Chondrocyte (in vitro differentiated cells): ENCODE measurements around the gene ULK4. TPM values are rescaled to one million over a fixed set of nuclear protein-coding genes. Genes with fewer than 3 reads are reported as not detected.

Experiments used
- DNase-seq: peaks from one replicate; pipeline ENCODE4 v3.0.0; 2021; ENCODE audit warnings: mixed read lengths, low spot score
- H3K27ac Mint-ChIP-seq: one replicate; pipeline ENCODE4 v1.8.0; 2021; ENCODE audit warnings: mild to moderate bottlenecking, moderate library complexity, mixed read lengths; ENCODE audit not compliant: unreplicated experiment
- H3K27me3 Mint-ChIP-seq: 2 replicates; pipeline ENCODE4 v1.8.0; 2021; ENCODE audit warnings: low read depth, mixed read lengths
- H3K36me3 Mint-ChIP-seq: 2 replicates; pipeline ENCODE4 v1.8.0; 2021; ENCODE audit warnings: low read depth, mixed read lengths
- H3K4me1 Mint-ChIP-seq: 2 replicates; pipeline ENCODE4 v1.8.0; 2021; ENCODE audit warnings: low read depth, mild to moderate bottlenecking, mixed read lengths
- H3K4me3 Mint-ChIP-seq: one replicate; pipeline ENCODE4 v1.8.0; 2021; ENCODE audit warnings: mild to moderate bottlenecking, moderate library complexity, mixed read lengths; ENCODE audit not compliant: unreplicated experiment
- H3K9me3 Mint-ChIP-seq: 2 replicates; pipeline ENCODE4 v1.8.0; 2021; ENCODE audit warnings: low read depth, mixed read lengths
- CTCF ChIP-seq: fragments of 200-600 bp; sonication (generic); IDR thresholded peaks from 2 replicates; pipeline ENCODE4 v1.5.0; 2021; ENCODE audit warnings: antibody characterized with exemption, mild to moderate bottlenecking, moderate library complexity
- total RNA-seq: library from RNA; stranded (reverse); gene quantifications from 3 replicates; pipeline ENCODE4 v1.2.1, GENCODE V29; 2021

ULK4 gene
- total RNA-seq, 1 donor from 2014 or later, result 9.1 TPM

- no peak for TF ChIP-seq CTCF
- DNase-seq, result no peak
- Mint-ChIP-seq H3K4me1 (no peaks in the 10 kb centered on the region), H3K4me3 (no peak overlapping the region), H3K27me3 (no peaks in the 10 kb centered on the region), H3K9me3 (peaks cover 11% of the 10 kb centered on the region), H3K36me3 (no peaks in the 10 kb centered on the region), H3K27ac (no peak overlapping the region)
Measured at GRCh38 chr3:41434781-41435180, 527.1 kb downstream of the ULK4 start.

- no peak for TF ChIP-seq CTCF
- no peak overlapping the region for H3K4me3 Mint-ChIP-seq
- no peak overlapping the region for H3K27ac Mint-ChIP-seq
- peaks cover 27% of the 10 kb centered on the region for H3K9me3 Mint-ChIP-seq
- H3K36me3 Mint-ChIP-seq, result peaks cover 12% of the 10 kb centered on the region
- no peaks in the 10 kb centered on the region for H3K27me3 Mint-ChIP-seq
- DNase-seq, result no peak
- H3K4me1 Mint-ChIP-seq, result no peaks in the 10 kb centered on the region
Measured at GRCh38 chr3:41431386-41431785, 530.5 kb downstream of the ULK4 start.

- H3K4me3 Mint-ChIP-seq, result no peak overlapping the region
- no peak for DNase-seq
- no peak overlapping the region for H3K27ac Mint-ChIP-seq
- no peak for TF ChIP-seq CTCF
- H3K9me3 Mint-ChIP-seq, result peaks cover 32% of the 10 kb centered on the region
- H3K4me1 Mint-ChIP-seq, result no peaks in the 10 kb centered on the region
- no peaks in the 10 kb centered on the region for H3K27me3 Mint-ChIP-seq
- H3K36me3 Mint-ChIP-seq, result peaks cover 15% of the 10 kb centered on the region
Measured at GRCh38 chr3:41430886-41431285, 531.0 kb downstream of the ULK4 start.

- H3K4me3 Mint-ChIP-seq, result no peak overlapping the region
- H3K4me1 Mint-ChIP-seq, result no peaks in the 10 kb centered on the region
- no peaks in the 10 kb centered on the region for H3K27me3 Mint-ChIP-seq
- H3K9me3 Mint-ChIP-seq, result peaks cover 35% of the 10 kb centered on the region
- no peak overlapping the region for H3K27ac Mint-ChIP-seq
- no peak for DNase-seq
- no peak for TF ChIP-seq CTCF
- peaks cover 16% of the 10 kb centered on the region for H3K36me3 Mint-ChIP-seq
Measured at GRCh38 chr3:41430391-41430790, 531.5 kb downstream of the ULK4 start.

- Mint-ChIP-seq H3K27me3 (no peaks in the 10 kb centered on the region), H3K4me1 (no peaks in the 10 kb centered on the region), H3K36me3 (peaks cover 20% of the 10 kb centered on the region), H3K4me3 (no peak overlapping the region), H3K27ac (no peak overlapping the region), H3K9me3 (peaks cover 29% of the 10 kb centered on the region)
- TF ChIP-seq CTCF, result no peak
- DNase-seq, result no peak
Measured at GRCh38 chr3:41426485-41426884, 535.4 kb downstream of the ULK4 start.
